Lower leg skin (tissue), 3 donors: ENCODE results near the gene SHISA7.

ENCODE experiments used
- POLR2A ChIP-seq, 2 donors: fragments of 450-650 bp; IDR thresholded peaks; one replicate each; pipeline ENCODE4 v1.6.1; 2016 to 2017; ENCODE audit warnings: antibody characterized with exemption in 2 of 2, mild to moderate bottlenecking in 1 of 2, moderate library complexity in 1 of 2
- TF ChIP-seq, protein P1 (sequence below), 3 donors: fragments of 450-650 bp; IDR thresholded peaks; one replicate each; pipeline ENCODE4 v1.5.1; 2016; ENCODE audit warnings: antibody characterized with exemption in 3 of 3, mild to moderate bottlenecking in 3 of 3, moderate library complexity in 2 of 3

DNA sequence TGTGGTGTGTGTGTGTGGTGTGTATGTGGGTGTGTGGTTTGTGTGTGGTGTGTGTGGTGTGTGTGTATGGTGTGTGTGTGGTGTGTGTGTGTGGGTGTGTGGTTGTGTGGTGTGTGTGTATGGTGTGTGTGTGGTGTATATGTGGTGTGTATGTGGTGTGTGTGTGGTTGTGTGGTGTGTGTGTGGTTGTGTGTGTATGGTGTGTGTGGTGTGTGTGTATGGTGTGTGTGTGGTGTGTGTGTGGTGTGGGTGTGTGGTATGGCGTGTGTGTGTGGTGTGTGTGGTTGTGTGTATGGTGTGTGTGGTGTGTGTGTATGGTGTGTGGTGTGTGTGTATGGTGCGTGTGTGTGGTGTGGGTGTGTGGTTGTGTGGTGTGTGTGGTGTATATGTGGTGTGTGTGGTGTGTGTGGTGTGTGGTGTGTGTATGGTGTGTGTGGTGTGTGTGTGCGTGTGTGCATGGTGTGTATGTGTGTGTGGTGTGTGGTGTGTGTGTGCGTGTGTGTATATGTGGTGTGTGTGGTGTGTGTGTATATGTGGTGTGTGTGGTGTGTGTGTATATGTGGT is 8.7 kb downstream of the SHISA7 start:
- TF ChIP-seq, protein P1, sequence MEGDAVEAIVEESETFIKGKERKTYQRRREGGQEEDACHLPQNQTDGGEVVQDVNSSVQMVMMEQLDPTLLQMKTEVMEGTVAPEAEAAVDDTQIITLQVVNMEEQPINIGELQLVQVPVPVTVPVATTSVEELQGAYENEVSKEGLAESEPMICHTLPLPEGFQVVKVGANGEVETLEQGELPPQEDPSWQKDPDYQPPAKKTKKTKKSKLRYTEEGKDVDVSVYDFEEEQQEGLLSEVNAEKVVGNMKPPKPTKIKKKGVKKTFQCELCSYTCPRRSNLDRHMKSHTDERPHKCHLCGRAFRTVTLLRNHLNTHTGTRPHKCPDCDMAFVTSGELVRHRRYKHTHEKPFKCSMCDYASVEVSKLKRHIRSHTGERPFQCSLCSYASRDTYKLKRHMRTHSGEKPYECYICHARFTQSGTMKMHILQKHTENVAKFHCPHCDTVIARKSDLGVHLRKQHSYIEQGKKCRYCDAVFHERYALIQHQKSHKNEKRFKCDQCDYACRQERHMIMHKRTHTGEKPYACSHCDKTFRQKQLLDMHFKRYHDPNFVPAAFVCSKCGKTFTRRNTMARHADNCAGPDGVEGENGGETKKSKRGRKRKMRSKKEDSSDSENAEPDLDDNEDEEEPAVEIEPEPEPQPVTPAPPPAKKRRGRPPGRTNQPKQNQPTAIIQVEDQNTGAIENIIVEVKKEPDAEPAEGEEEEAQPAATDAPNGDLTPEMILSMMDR (IDR thresholded peaks at IDR 0.05) = no peak
- no peak for TF ChIP-seq POLR2A (IDR thresholded peaks at IDR 0.05)
